ENCODE results near the gene YBX2.
"Not testable (repeated sequence)": the region's sequence is repeated elsewhere in the genome, so short reads cannot be mapped to it uniquely, and the experiment has no call there.

Gene YBX2

GRCh38 chr17:7262192-7262934 is 32.1 kb downstream of the YBX2 start, which contains the start of gene CLDN7:
CLDN7 (minus strand) TSS chr17:7262478; CDS start chr17:7262043, 435 bp downstream.
- no peak for DNase-seq

GRCh38 chr17:7261379-7262191 is 32.9 kb downstream of the YBX2 start:
- DNase-seq: no peak

GRCh38 chr17:7260651-7261378 is 33.6 kb downstream of the YBX2 start:
- peak; percentile 10 to 21 for DNase-seq

- DNase-seq: no peak
Observed at GRCh38 chr17:7260151-7260550, 34.3 kb downstream of the YBX2 start.

GRCh38 chr17:7259555-7259889 is 34.9 kb downstream of the YBX2 start:
- DNase-seq: no peak

- no peak for DNase-seq
Observed at GRCh38 chr17:7258731-7259554, 35.5 kb downstream of the YBX2 start.

- DNase-seq: no peak
Observed at GRCh38 chr17:7256766-7257456, 37.5 kb downstream of the YBX2 start.

GRCh38 chr17:7254511-7254910 is 39.9 kb downstream of the YBX2 start:
- no peak for DNase-seq

GRCh38 chr17:7253082-7253481 is 41.4 kb downstream of the YBX2 start:
- DNase-seq: no peak

- peak; percentile 94 to 97 for DNase-seq
Observed at GRCh38 chr17:7252176-7253043, 42.0 kb downstream of the YBX2 start, which contains the start of gene ELP5. ELP5 (plus strand) TSS chr17:7252215; CDS start chr17:7252551, 336 bp downstream.

GRCh38 chr17:7251661-7252175 is 42.7 kb downstream of the YBX2 start, which contains the start of gene CTDNEP1:
CTDNEP1 (minus strand) TSS chr17:7251734; CDS start chr17:7251296, 438 bp downstream.
- peak; percentile 99 to 100 for DNase-seq

- DNase-seq: no peak
Observed at GRCh38 chr17:7250695-7251627, 43.5 kb downstream of the YBX2 start.

GRCh38 chr17:7249830-7250229 is 44.6 kb downstream of the YBX2 start:
- DNase-seq: no peak

- DNase-seq: no peak
Observed at GRCh38 chr17:7249214-7249613, 45.2 kb downstream of the YBX2 start.

- DNase-seq: no peak
Observed at GRCh38 chr17:7248796-7249195, 45.6 kb downstream of the YBX2 start.

GRCh38 chr17:7246779-7247178 is 47.7 kb downstream of the YBX2 start:
- DNase-seq: no peak

- DNase-seq: not testable (repeated sequence)
Observed at GRCh38 chr17:7243838-7244237, 50.6 kb downstream of the YBX2 start.

- DNase-seq: no peak
Observed at GRCh38 chr17:7243453-7243729, 51.0 kb downstream of the YBX2 start.

- peak; percentile 94 to 96 for DNase-seq
Observed at GRCh38 chr17:7242717-7243452, 51.6 kb downstream of the YBX2 start.

Measured in SHP77 (cell line).